Mammary epithelial cell (primary cell): ENCODE measurements around the gene P4HA2.

ENCODE experiments used
- CTCF ChIP-seq, 2 donors: IDR thresholded peaks in 1 of 2; conservative IDR thresholded peaks in 1 of 2; 2 replicates each; pipeline ENCODE4 v1.5.1; 2011 to 2012; ENCODE audit warnings: inconsistent platforms in 2 of 2, low read length in 2 of 2, mild to moderate bottlenecking in 2 of 2, control low read depth in 1 of 2, low read depth in 1 of 2; ENCODE audit not compliant: insufficient read depth in 1 of 2; ENCODE audit errors: extremely low read depth in 1 of 2
- EZH2 ChIP-seq: IDR thresholded peaks from 2 replicates; pipeline ENCODE4 v1.6.1; 2012; ENCODE audit warnings: low read length, inconsistent platforms, borderline replicate concordance

- TF ChIP-seq CTCF (conservative IDR thresholded peaks at IDR 0.05 in 1 of 2, IDR thresholded peaks at IDR 0.05 in 1 of 2; ENCODE audit: extremely low read depth in 1 of 2, insufficient read depth in 1 of 2, low read depth in 1 of 2, low read length in 2 of 2) (no peak), EZH2 (no peak)
Observed at GRCh38 chr5:132176521-132176945, 51.1 kb downstream of the P4HA2 start.
